HT-29 (cell line): ENCODE measurements around the gene SNPH. TPM values are rescaled to one million over a fixed set of nuclear protein-coding genes. Genes with fewer than 3 reads are reported as not detected.
"Not testable (repeated sequence)": the region's sequence is repeated elsewhere in the genome, so short reads cannot be mapped to it uniquely, and the experiment has no call there.

Experiments used
- DNase-seq: peaks from one replicate; pipeline ENCODE4 v3.0.0-alpha.2; 2015; ENCODE audit warnings: low spot score
- total RNA-seq: library from RNA; depleted of rRNA; stranded (reverse); fragments of >200 nt; shearing (Covaris generic); gene quantifications from 2 replicates; pipeline ENCODE4 v1.2.3, GENCODE V29; 2014; rRNA removed

SNPH gene
- total RNA-seq, 1 experiment from 2014 or later = 0.36 TPM

GRCh38 chr20:1338801-1339200 lies 72.7 kb downstream of the SNPH start:
- DNase-seq = no peak

DNA sequence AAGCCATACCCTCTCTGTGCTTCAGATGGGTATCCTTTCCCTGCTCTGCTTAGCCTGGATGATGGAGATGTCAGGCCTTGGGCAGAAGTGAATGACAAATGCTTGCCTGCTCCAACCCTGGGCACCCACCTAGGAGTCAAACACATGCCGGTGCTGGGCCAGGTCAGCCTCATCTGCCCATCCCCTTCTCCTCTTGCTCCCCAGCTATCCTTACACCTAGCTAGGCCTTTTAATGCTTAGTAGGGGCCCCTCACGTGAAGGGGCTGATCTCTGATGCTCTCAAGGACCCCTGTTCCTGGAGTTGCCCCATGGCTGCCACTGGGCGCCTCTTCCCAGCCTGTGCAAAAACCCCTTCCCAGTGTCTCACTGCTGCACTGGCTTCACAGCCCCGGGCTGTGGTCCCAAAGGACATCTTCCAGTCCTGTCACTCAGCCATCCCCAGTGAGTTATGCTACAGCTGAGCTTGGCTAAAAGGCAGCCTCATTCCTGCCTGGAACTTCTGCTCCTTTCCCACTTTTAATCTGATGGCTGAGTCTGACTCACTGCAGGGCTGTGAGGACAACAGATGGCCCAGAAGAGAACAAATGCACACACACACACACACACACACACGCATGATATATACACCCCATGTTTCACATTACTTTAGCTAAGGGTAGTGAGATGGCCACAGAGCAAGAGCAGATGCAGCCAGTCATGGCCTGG lies 75.6 kb downstream of the SNPH start:
- DNase-seq = no peak

GRCh38 chr20:1343446-1344124 lies 77.5 kb downstream of the SNPH start:
- DNase-seq = not testable (repeated sequence)

- DNase-seq = no peak
Observed at GRCh38 chr20:1345030-1345755, 79.1 kb downstream of the SNPH start.

DNA sequence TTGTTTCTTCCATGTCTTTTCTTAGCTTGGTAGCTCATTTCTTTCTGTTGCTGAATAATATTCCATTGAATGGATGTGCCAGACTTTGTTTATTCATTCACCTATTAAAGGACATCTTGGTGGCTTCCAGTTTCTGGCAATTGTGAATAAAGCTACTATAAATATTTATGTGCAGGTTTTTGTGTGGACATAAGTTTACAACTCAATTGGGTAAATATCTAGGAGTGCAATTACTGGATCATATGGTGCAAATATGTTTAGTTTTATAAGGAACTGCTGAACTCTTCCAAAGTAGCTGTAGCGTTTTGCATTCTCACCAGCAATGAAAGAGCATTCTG lies 79.6 kb downstream of the SNPH start:
- DNase-seq = no peak

- DNase-seq = no peak
Observed at GRCh38 chr20:1346315-1346969, 80.3 kb downstream of the SNPH start.

DNA sequence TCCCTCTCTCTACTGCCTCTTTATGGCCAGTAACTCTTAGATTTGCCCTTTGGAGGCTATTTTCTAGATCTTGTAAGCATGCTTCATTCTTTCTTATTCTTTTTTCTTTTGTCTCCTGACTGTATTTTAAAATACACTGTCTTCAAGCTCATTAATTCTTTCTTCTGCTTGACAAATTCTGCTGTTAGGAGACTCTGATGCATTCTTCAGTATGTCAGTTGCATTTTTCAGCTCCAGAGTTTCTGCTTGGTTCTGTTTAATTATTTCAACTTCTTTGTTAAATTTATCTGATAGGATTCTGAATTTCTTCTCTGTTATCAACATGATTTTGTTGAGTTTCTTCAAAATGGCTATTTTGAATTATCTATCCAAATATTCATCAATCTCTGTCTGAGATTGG lies 87.9 kb downstream of the SNPH start:
- no peak for DNase-seq

GRCh38 chr20:1357921-1358671 lies 92.0 kb downstream of the SNPH start:
- no peak for DNase-seq

Other genes starting within 250 kb of the SNPH start
- gene PSMF1, start 147.7 kb upstream of the SNPH start, total RNA-seq = 47.2 and 50.7 TPM in 2 replicates
- 8.8 and 8.9 TPM in 2 replicates for gene TMEM74B, start 81.3 kb upstream of the SNPH start, total RNA-seq
- 0.13 TPM in 1 of 2 replicates, not detected in the other for gene C20orf202, start 62.8 kb upstream of the SNPH start, total RNA-seq
- not detected in 2 replicates for gene RAD21L1, start 40.2 kb upstream of the SNPH start, total RNA-seq
- 19.1 and 22.4 TPM in 2 replicates for gene SDCBP2, start 62.8 kb downstream of the SNPH start, total RNA-seq
- gene FKBP1A, start 126.8 kb downstream of the SNPH start, total RNA-seq = 86.3 and 91.6 TPM in 2 replicates
- gene NSFL1C, start 200.6 kb downstream of the SNPH start, total RNA-seq = 38.6 and 39.9 TPM in 2 replicates
- gene SIRPB2, start 225.1 kb downstream of the SNPH start, total RNA-seq = not detected in 2 replicates